ENCODE measurements around the gene CBLN4.

The CBLN4 gene

GRCh38 chr20:56005389-56005715 lies at the start of gene CBLN4:
TSS of gene CBLN4 (minus strand) at chr20:56005519. CDS start at chr20:56004171, 1,348 bp downstream.
- no peak for DNase-seq

- DNase-seq: no peak
These were observed 37.9 kb upstream of the CBLN4 start for GRCh38 chr20:56043227-56043626.

DNA sequence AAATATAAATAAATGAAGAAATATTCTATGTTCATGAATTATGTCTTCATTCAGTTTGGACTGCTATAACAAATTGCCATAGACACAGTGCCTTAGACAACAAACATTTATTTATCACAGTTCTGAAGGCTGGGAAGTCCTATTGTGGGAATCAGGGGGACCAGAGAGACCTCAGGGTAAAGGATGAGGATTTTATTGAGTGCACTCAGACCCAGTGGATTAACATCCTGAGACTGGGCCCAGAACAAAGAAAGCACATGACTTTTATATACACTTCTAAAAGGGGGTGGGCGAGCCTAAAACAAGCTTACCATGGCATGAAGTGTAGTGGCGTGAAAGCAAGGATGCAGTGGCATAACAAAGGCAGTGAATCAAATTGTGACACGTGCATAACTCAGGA lies 26.9 kb upstream of the CBLN4 start:
- DNase-seq: no peak

DNA sequence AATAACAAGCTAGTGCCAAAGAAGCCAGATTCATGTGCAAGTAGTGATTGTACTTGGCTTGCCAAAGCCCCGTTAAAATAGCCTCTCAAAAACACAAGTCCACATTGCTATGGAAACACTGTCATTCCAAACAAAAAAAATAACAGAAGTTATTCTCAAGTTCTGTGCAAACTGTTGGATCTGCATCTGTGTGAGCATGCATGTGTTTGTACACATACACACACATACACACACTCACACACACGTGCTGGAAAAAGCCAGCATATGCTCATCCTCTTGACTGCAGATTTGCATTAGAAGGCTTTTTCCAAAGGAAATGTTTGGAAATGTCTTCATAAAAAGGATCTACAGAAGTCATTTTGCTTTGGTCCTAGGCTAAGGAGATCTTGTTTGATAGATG lies 13.4 kb upstream of the CBLN4 start:
- no peak for DNase-seq

DNA sequence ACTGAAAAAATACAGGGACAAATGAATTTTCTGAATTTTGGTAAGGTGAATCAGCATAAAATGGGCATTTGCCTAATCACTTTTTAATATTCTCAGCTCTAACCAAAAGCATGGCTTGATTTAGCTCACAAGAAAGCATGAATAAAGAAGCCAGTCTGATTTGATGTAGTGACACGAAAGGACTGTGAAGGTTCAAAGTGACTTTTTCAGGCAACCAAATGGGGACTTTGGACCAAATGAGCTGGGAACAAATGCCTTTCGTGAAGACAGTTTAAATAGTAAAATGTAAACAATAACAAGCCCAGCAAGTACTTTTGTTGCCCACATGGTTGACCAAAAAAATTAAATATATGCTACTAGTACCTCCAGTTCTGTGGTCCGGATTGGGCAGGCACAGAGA lies 12.9 kb upstream of the CBLN4 start:
- DNase-seq: no peak

DNA sequence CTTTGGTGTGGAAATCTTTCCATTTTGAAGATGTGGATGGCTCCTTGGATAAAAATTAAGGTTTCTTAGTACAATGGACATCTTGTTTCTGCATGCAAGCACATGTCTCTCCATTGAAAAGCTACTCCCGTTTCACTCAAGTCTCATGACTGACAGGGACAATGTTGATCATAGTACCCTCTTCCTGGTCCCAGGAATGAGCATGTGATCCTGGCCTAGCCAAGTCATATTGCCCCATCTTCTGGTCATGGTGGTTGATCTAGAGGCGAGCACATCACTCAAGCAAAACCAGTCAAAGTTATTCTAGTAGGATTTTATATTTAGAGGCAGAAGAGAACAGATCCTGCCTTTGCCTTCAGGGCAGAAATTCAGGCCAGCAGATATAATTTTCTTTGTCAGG lies 12.2 kb upstream of the CBLN4 start:
- no peak for DNase-seq

DNA sequence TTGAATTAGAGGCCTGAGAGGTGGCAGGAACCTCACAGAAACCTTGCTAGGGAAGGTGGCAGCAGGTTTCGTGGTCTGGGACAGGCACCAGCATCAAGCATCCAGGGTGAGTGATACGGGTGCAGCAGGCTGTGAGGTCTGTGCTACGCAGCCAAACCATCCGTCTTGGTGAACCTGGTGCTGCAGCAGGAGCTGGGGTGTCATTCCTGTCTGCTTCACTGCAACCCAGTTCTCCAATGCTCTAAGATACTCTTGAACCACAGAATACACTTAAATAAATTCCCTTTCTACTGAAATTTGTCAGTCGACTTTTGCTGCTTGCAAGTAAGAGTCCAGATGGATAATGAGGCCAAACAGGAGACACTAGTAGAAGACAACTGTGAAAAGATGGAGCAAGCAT lies 9.7 kb upstream of the CBLN4 start:
- DNase-seq: no peak

GRCh38 chr20:56014151-56014550 lies 8.8 kb upstream of the CBLN4 start:
- DNase-seq: no peak

DNA sequence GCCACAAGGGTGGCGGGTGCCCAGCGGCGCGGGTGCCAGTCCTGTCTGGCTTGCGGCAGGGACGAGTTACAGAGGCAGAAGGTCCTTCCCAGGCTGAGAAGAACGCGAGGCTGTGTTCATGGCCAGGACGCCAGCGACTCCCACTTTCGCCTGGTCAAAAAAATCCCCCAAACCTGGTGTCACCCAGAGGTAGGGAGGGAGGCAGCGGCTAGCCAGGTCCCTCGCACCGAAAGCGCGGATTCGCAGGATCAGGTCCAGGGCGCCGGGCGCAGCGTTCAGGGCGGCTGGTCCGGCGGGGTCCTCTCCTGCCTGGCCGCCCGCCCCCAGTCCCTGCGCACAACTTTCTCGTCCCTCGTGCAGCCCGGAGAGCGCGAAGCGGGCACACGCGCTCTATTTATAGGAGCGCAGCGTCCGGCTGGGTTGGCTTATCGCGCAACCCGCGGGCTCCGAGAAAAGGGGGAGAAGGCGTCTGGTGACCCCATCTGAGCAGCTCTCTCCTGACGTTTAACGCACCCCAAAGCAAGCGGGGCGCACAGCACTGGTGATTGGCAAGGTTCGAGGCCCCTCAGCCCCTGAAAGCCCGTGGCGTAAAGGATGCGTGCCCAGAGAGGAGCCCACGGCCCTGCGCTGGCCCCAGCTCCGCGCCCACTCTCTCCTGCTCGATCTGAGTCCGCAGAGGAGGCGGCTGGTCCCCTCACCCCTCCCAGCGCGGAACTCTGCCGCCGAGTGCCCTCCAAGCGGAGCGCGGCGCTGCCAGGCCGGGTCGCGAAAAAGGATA lies 519 bp downstream of the CBLN4 start:
- no peak for DNase-seq

DNA sequence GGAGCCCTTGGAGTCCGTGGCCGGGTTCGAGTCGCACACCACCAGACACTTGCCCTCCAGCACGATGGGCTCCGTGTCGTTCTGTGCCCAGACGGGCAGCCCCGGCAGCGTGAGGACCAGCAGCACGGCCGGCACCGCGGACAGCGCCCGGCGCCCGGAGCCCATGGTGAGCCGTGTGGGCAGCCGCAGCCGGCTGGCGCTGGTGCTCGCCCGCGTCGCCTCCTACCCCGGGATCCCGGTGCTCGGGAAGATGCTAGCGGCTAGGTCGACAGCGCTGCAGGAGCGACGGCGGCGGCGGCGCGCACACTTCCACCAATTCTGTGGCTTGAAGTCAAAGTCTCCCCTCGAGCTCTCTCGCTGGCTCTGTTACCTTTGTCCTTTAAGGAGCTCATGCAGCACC lies 1.3 kb downstream of the CBLN4 start:
- no peak for DNase-seq

GRCh38 chr20:56002908-56003800 lies 2.2 kb downstream of the CBLN4 start:
- no peak for DNase-seq

GRCh38 chr20:56001890-56002289 lies 3.4 kb downstream of the CBLN4 start:
- no peak for DNase-seq

GRCh38 chr20:56001106-56001785 lies 4.1 kb downstream of the CBLN4 start:
- no peak for DNase-seq

GRCh38 chr20:55978550-55978949 lies 26.8 kb downstream of the CBLN4 start:
- no peak for DNase-seq

GRCh38 chr20:55977690-55978459 lies 27.4 kb downstream of the CBLN4 start:
- no peak for DNase-seq

GRCh38 chr20:55974491-55975202 lies 30.7 kb downstream of the CBLN4 start:
- no peak for DNase-seq

DNA sequence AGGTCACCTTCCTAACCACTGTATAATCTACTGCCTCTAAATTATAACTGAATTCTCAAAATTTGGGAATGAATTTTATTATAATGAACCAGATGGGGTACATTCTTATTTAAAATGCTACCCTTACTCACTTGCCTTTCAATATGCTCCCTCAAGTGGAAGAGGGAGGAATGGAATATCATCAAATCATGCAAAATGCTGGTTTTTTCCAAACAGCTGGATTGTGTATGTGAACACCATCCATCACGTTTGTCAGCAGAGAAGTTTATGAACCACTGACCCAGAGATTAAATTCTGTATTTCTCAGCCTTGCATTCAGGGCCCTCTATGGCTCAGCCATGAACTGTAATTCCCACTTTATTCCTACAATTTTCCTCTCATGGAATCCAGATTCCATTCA lies 40.5 kb downstream of the CBLN4 start:
- no peak for DNase-seq

- no peak for DNase-seq
These were observed 43.7 kb downstream of the CBLN4 start for GRCh38 chr20:55961376-55962330.

- no peak for DNase-seq
These were observed 52.1 kb downstream of the CBLN4 start for GRCh38 chr20:55953201-55953600.

DNA sequence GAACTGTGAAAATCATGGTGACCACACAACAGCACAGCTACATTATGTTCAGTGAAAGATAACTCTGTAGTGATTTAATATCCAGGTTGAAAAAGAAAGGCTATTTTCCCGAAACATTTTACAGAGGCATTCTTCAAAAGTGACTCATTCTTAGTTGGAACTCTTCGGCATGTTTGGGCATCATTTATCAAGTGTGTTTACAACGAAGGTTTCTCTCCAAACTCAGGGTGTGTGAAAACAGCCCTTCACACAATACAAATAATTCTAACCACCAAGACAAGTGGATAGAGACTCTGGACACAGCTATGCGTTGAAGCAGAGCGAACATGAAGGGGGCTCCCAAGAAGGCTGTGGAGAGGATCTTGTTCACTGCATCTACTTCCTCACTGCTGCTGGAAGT lies 57.6 kb downstream of the CBLN4 start:
- DNase-seq: no peak

Measured in stimulated activated CD4-positive, alpha-beta T cell treated with anti-CD3 and anti-CD28 coated beads, Interleukin-4, amount 100 ng/mL, for 4 hours (primary cell).